GM23248 (cell line): ENCODE results near the gene TMEM94.

ENCODE experiments used
- EZH2 ChIP-seq: fragments of 200-600 bp; sonication (generic); IDR thresholded peaks from 2 replicates; pipeline ENCODE4 v1.6.1; 2018; ENCODE audit warnings: antibody characterized with exemption, mild to moderate bottlenecking; ENCODE audit not compliant: insufficient read depth, poor library complexity, severe bottlenecking
- EZH2phosphoT487 ChIP-seq: fragments of 200-600 bp; sonication (generic); IDR thresholded peaks from 2 replicates; pipeline ENCODE4 v1.6.1; 2018; ENCODE audit warnings: antibody characterized with exemption, moderate library complexity, mild to moderate bottlenecking, low read depth; ENCODE audit not compliant: insufficient read depth

GRCh38 chr17:75521951-75522727, 65.7 kb downstream of the TMEM94 start:
- TF ChIP-seq EZH2phosphoT487 (no peak), EZH2 (no peak)
